ENCODE data around the gene PPT2.

- TF ChIP-seq CTCF (IDR thresholded peaks at IDR 0.05) (no peak), POLR2AphosphoS5 (IDR thresholded peaks at IDR 0.05) (no peak), EP300 (IDR thresholded peaks at IDR 0.05) (no peak)
These were observed 975 bp upstream of the PPT2 start for GRCh38 chr6:32152769-32153563.

All from suprapubic skin (tissue), 4 donors.